ENCODE results near the gene DIPK1A.
A peak's percentile ranks its signal among the peaks of the same experiment; 100 is the strongest.

The DIPK1A gene

GRCh38 chr1:92961131-92961895 lies at the start of gene DIPK1A:
Gene DIPK1A (minus strand): TSS chr1:92961462. CDS start chr1:92961429, 33 bp downstream.
- Histone ChIP-seq H3K9ac (ENCODE audit: low read depth, low read length) (peak within 1 kb of the TSS; percentile 87), H3K27ac (ENCODE audit: low read depth, low read length) (peak within 1 kb of the TSS; percentile 87), H3K9me3 (ENCODE audit: control insufficient read depth, insufficient read depth, low read length) (no peaks in the 10 kb centered on the region), H3K27me3 (ENCODE audit: control insufficient read depth, insufficient read depth, low read length) (peaks cover 11% of the 10 kb centered on the region; the same call in 1 of the 2 replicates), H3K36me3 (ENCODE audit: control insufficient read depth, insufficient read depth, low read length) (no peaks in the 10 kb centered on the region), H3K4me1 (ENCODE audit: control insufficient read depth, insufficient read depth, low read length) (peaks cover 16% of the 10 kb centered on the region), H3K4me3 (ENCODE audit: low read depth, low read length) (peak within 1 kb of the TSS; percentile 90)

GRCh38 chr1:93007941-93008577 lies 46.8 kb upstream of the DIPK1A start:
- Histone ChIP-seq H3K36me3 (ENCODE audit: control insufficient read depth, insufficient read depth, low read length) (no peaks in the 10 kb centered on the region), H3K4me1 (ENCODE audit: control insufficient read depth, insufficient read depth, low read length) (no peaks in the 10 kb centered on the region), H3K9me3 (ENCODE audit: control insufficient read depth, insufficient read depth, low read length) (no peaks in the 10 kb centered on the region), H3K27ac (ENCODE audit: low read depth, low read length) (no peak overlapping the region), H3K4me3 (ENCODE audit: low read depth, low read length) (no peak overlapping the region), H3K27me3 (ENCODE audit: control insufficient read depth, insufficient read depth, low read length) (no peaks in the 10 kb centered on the region), H3K9ac (ENCODE audit: low read depth, low read length) (no peak overlapping the region)

GRCh38 chr1:93005252-93005598 lies 44.0 kb upstream of the DIPK1A start:
- Histone ChIP-seq H3K27me3 (ENCODE audit: control insufficient read depth, insufficient read depth, low read length) (no peaks in the 10 kb centered on the region), H3K4me1 (ENCODE audit: control insufficient read depth, insufficient read depth, low read length) (peaks cover 13% of the 10 kb centered on the region), H3K4me3 (ENCODE audit: low read depth, low read length) (no peak overlapping the region), H3K27ac (ENCODE audit: low read depth, low read length) (no peak overlapping the region), H3K9ac (ENCODE audit: low read depth, low read length) (no peak overlapping the region), H3K36me3 (ENCODE audit: control insufficient read depth, insufficient read depth, low read length) (no peaks in the 10 kb centered on the region), H3K9me3 (ENCODE audit: control insufficient read depth, insufficient read depth, low read length) (no peaks in the 10 kb centered on the region)

GRCh38 chr1:93004566-93005251 lies 43.4 kb upstream of the DIPK1A start:
- Histone ChIP-seq H3K4me1 (ENCODE audit: control insufficient read depth, insufficient read depth, low read length) (peaks cover 18% of the 10 kb centered on the region), H3K9me3 (ENCODE audit: control insufficient read depth, insufficient read depth, low read length) (no peaks in the 10 kb centered on the region), H3K27ac (ENCODE audit: low read depth, low read length) (no peak overlapping the region), H3K27me3 (ENCODE audit: control insufficient read depth, insufficient read depth, low read length) (no peaks in the 10 kb centered on the region), H3K9ac (ENCODE audit: low read depth, low read length) (no peak overlapping the region), H3K4me3 (ENCODE audit: low read depth, low read length) (no peak overlapping the region), H3K36me3 (ENCODE audit: control insufficient read depth, insufficient read depth, low read length) (no peaks in the 10 kb centered on the region)

- Histone ChIP-seq H3K36me3 (ENCODE audit: control insufficient read depth, insufficient read depth, low read length) (no peaks in the 10 kb centered on the region), H3K4me1 (ENCODE audit: control insufficient read depth, insufficient read depth, low read length) (peaks cover 19% of the 10 kb centered on the region), H3K9ac (ENCODE audit: low read depth, low read length) (no peak overlapping the region), H3K27me3 (ENCODE audit: control insufficient read depth, insufficient read depth, low read length) (no peaks in the 10 kb centered on the region), H3K27ac (ENCODE audit: low read depth, low read length) (no peak overlapping the region), H3K9me3 (ENCODE audit: control insufficient read depth, insufficient read depth, low read length) (no peaks in the 10 kb centered on the region), H3K4me3 (ENCODE audit: low read depth, low read length) (no peak overlapping the region)
Measured at GRCh38 chr1:93003981-93004380, 42.7 kb upstream of the DIPK1A start.

GRCh38 chr1:93002781-93003180 lies 41.5 kb upstream of the DIPK1A start:
- H3K36me3 ChIP-seq (ENCODE audit: control insufficient read depth, insufficient read depth, low read length), result no peaks in the 10 kb centered on the region
- H3K9me3 ChIP-seq (ENCODE audit: control insufficient read depth, insufficient read depth, low read length), result no peaks in the 10 kb centered on the region
- H3K9ac ChIP-seq (ENCODE audit: low read depth, low read length), result no peak overlapping the region
- no peaks in the 10 kb centered on the region for H3K27me3 ChIP-seq (ENCODE audit: control insufficient read depth, insufficient read depth, low read length)
- H3K4me1 ChIP-seq (ENCODE audit: control insufficient read depth, insufficient read depth, low read length), result peaks cover 19% of the 10 kb centered on the region
- no peak overlapping the region for H3K4me3 ChIP-seq (ENCODE audit: low read depth, low read length)
- no peak overlapping the region for H3K27ac ChIP-seq (ENCODE audit: low read depth, low read length)

GRCh38 chr1:93001893-93002292 lies 40.6 kb upstream of the DIPK1A start:
- Histone ChIP-seq H3K9ac (ENCODE audit: low read depth, low read length) (no peak overlapping the region), H3K27ac (ENCODE audit: low read depth, low read length) (no peak overlapping the region), H3K4me3 (ENCODE audit: low read depth, low read length) (no peak overlapping the region), H3K36me3 (ENCODE audit: control insufficient read depth, insufficient read depth, low read length) (no peaks in the 10 kb centered on the region), H3K4me1 (ENCODE audit: control insufficient read depth, insufficient read depth, low read length) (peaks cover 19% of the 10 kb centered on the region), H3K27me3 (ENCODE audit: control insufficient read depth, insufficient read depth, low read length) (no peaks in the 10 kb centered on the region), H3K9me3 (ENCODE audit: control insufficient read depth, insufficient read depth, low read length) (no peaks in the 10 kb centered on the region)

- Histone ChIP-seq H3K27ac (ENCODE audit: low read depth, low read length) (peak overlapping the region; percentile 93), H3K27me3 (ENCODE audit: control insufficient read depth, insufficient read depth, low read length) (no peaks in the 10 kb centered on the region), H3K9ac (ENCODE audit: low read depth, low read length) (peak overlapping the region; percentile 49; the same call in 1 of the 2 replicates), H3K4me3 (ENCODE audit: low read depth, low read length) (peak overlapping the region; percentile 8; the same call in 1 of the 2 replicates), H3K9me3 (ENCODE audit: control insufficient read depth, insufficient read depth, low read length) (no peaks in the 10 kb centered on the region), H3K36me3 (ENCODE audit: control insufficient read depth, insufficient read depth, low read length) (no peaks in the 10 kb centered on the region), H3K4me1 (ENCODE audit: control insufficient read depth, insufficient read depth, low read length) (peaks cover 19% of the 10 kb centered on the region)
Measured at GRCh38 chr1:93000751-93001175, 39.5 kb upstream of the DIPK1A start.

GRCh38 chr1:93000291-93000690 lies 39.0 kb upstream of the DIPK1A start:
- H3K9me3 ChIP-seq (ENCODE audit: control insufficient read depth, insufficient read depth, low read length), result no peaks in the 10 kb centered on the region
- H3K4me3 ChIP-seq (ENCODE audit: low read depth, low read length), result peak overlapping the region; percentile 8; the same call in 1 of the 2 replicates
- H3K27ac ChIP-seq (ENCODE audit: low read depth, low read length), result peak overlapping the region; percentile 93
- no peaks in the 10 kb centered on the region for H3K27me3 ChIP-seq (ENCODE audit: control insufficient read depth, insufficient read depth, low read length)
- H3K9ac ChIP-seq (ENCODE audit: low read depth, low read length), result peak overlapping the region; percentile 49; the same call in 1 of the 2 replicates
- H3K4me1 ChIP-seq (ENCODE audit: control insufficient read depth, insufficient read depth, low read length), result peaks cover 19% of the 10 kb centered on the region
- no peaks in the 10 kb centered on the region for H3K36me3 ChIP-seq (ENCODE audit: control insufficient read depth, insufficient read depth, low read length)

- no peak overlapping the region for H3K9ac ChIP-seq (ENCODE audit: low read depth, low read length)
- H3K36me3 ChIP-seq (ENCODE audit: control insufficient read depth, insufficient read depth, low read length), result no peaks in the 10 kb centered on the region
- no peak overlapping the region for H3K27ac ChIP-seq (ENCODE audit: low read depth, low read length)
- H3K9me3 ChIP-seq (ENCODE audit: control insufficient read depth, insufficient read depth, low read length), result no peaks in the 10 kb centered on the region
- H3K4me3 ChIP-seq (ENCODE audit: low read depth, low read length), result no peak overlapping the region
- peaks cover 19% of the 10 kb centered on the region for H3K4me1 ChIP-seq (ENCODE audit: control insufficient read depth, insufficient read depth, low read length)
- H3K27me3 ChIP-seq (ENCODE audit: control insufficient read depth, insufficient read depth, low read length), result no peaks in the 10 kb centered on the region
Measured at GRCh38 chr1:92998821-92999220, 37.6 kb upstream of the DIPK1A start.

Measured in HUES48 (cell line).